B cell (primary cell): Measurements from ENCODE around the gene ZPBP2. TPM values are rescaled to one million over a fixed set of nuclear protein-coding genes. Genes with fewer than 3 reads are reported as not detected.
A peak's percentile ranks its signal among the peaks of the same experiment; 100 is the strongest.
"Not testable (repeated sequence)": the region's sequence is repeated elsewhere in the genome, so short reads cannot be mapped to it uniquely, and the experiment has no call there.

ENCODE experiments used
- ATAC-seq: fragments of 200-7000 bp; cut with Tn5 transposase; one replicate; pipeline ENCODE4 v1.10.0; 2021; ENCODE audit warnings: low read depth, mild to moderate bottlenecking, moderate number of reproducible peaks, moderate library complexity
- CTCF ChIA-PET: fragments of 350-600 bp; sonication (Branson Sonifier 250); formaldehyde crosslinking; loops from one replicate; lab custom pipeline; 2021; ENCODE audit warnings: antibody characterized with exemption, inconsistent platforms; lab: Charles Lee
- POLR2A ChIA-PET: fragments of 350-600 bp; sonication (Branson Sonifier 250); formaldehyde crosslinking; loops from one replicate; lab custom pipeline; 2021; ENCODE audit warnings: antibody characterized with exemption; lab: Charles Lee
- DNase-seq: peaks from one replicate; pipeline ENCODE4 v3.0.0; 2013
- H2AFZ ChIP-seq: 2 replicates; pipeline ENCODE4 v1.6.1; 2012; ENCODE audit warnings: mild to moderate bottlenecking, low read depth, low read length; ENCODE audit not compliant: insufficient read depth, poor library complexity, severe bottlenecking
- H3K27ac ChIP-seq, 2 donors: 1 replicate in 1 of 2; 2 replicates in 1 of 2; pipeline ENCODE4 v1.5.1; 2012 to 2013; ENCODE audit warnings: low read length in 2 of 2, mild to moderate bottlenecking in 2 of 2, moderate library complexity in 1 of 2
- H3K27me3 ChIP-seq, 4 experiments: fragments of 200-600 bp in 1 of 4; sonication (generic) in 1 of 4; replicated peaks in 1 of 4; 1 replicate in 2 of 4; 2 replicates in 2 of 4; pipeline versions ENCODE4 v1.6.1 to v1.7.0; 2013 to 2016; ENCODE audit warnings: low read length in 3 of 4, mild to moderate bottlenecking in 2 of 4, mixed read lengths in 1 of 4, moderate library complexity in 1 of 4; ENCODE audit not compliant: insufficient read depth in 4 of 4, control insufficient read depth in 3 of 4; ENCODE audit errors: control extremely low read depth in 1 of 4
- H3K36me3 ChIP-seq, 2 experiments: replicated peaks in 1 of 2; 1 replicate in 1 of 2; 2 replicates in 1 of 2; pipeline versions ENCODE4 v1.6.1 to v1.7.1; 2013; ENCODE audit warnings: low read length in 1 of 2; ENCODE audit not compliant: insufficient read depth in 2 of 2, control insufficient read depth in 1 of 2; ENCODE audit errors: control extremely low read depth in 1 of 2, extremely low read depth in 1 of 2
- H3K4me1 ChIP-seq, 2 donors: fragments of 200-600 bp in 1 of 2; sonication (generic) in 1 of 2; 1 replicate in 1 of 2; 2 replicates in 1 of 2; pipeline versions ENCODE4 v1.5.1 to v1.6.1; 2013 to 2017; ENCODE audit warnings: low read length in 2 of 2; ENCODE audit not compliant: control insufficient read depth in 2 of 2, insufficient read depth in 2 of 2
- H3K4me2 ChIP-seq: replicated peaks from 2 replicates; pipeline ENCODE3; 2012; ENCODE audit warnings: mild to moderate bottlenecking, low read depth, low read length; ENCODE audit not compliant: poor library complexity, severe bottlenecking
- H3K4me3 ChIP-seq, 5 experiments: fragments of 200-600 bp in 1 of 5; sonication (generic) in 1 of 5; 1 replicate in 3 of 5; 2 replicates in 2 of 5; pipeline versions ENCODE4 v1.5.1 to v1.7.0; 2011 to 2016; ENCODE audit warnings: low read length in 4 of 5, mild to moderate bottlenecking in 4 of 5, low read depth in 2 of 5, control low read depth in 1 of 5, moderate library complexity in 1 of 5; ENCODE audit not compliant: insufficient read depth in 1 of 5; ENCODE audit errors: control extremely low read depth in 1 of 5, extremely low read depth in 1 of 5
- H3K79me2 ChIP-seq: fragments of 200-600 bp; sonication (generic); one replicate; pipeline ENCODE4 v1.6.0; 2016; ENCODE audit warnings: low read length; ENCODE audit not compliant: control insufficient read depth, insufficient read depth
- H3K9ac ChIP-seq: fragments of 200-600 bp; sonication (generic); 2 replicates; pipeline ENCODE4 v1.6.1; 2017; ENCODE audit warnings: mild to moderate bottlenecking, low read length, moderate library complexity
- H3K9me3 ChIP-seq, 3 donors: one replicate each; pipeline versions ENCODE4 v1.6.1 to v1.7.1; 2013; ENCODE audit warnings: low read length in 2 of 3; ENCODE audit not compliant: control insufficient read depth in 2 of 3, insufficient read depth in 1 of 3; ENCODE audit errors: control extremely low read depth in 1 of 3
- H4K20me1 ChIP-seq: 2 replicates; pipeline ENCODE4 v1.6.0; 2012; ENCODE audit warnings: mild to moderate bottlenecking, low read length; ENCODE audit not compliant: insufficient read depth, control insufficient read depth, poor library complexity, severe bottlenecking
- H3K27ac Mint-ChIP-seq: one replicate; pipeline ENCODE4 v1.8.0; 2021; ENCODE audit warnings: mixed read lengths
- H3K27me3 Mint-ChIP-seq: one replicate; pipeline ENCODE4 v1.8.0; 2021; ENCODE audit warnings: mixed read lengths
- H3K4me1 Mint-ChIP-seq: one replicate; pipeline ENCODE4 v1.8.0; 2021; ENCODE audit warnings: mixed read lengths
- H3K4me3 Mint-ChIP-seq: one replicate; pipeline ENCODE4 v1.8.0; 2021; ENCODE audit warnings: mixed read lengths
- H3K9me3 Mint-ChIP-seq: one replicate; pipeline ENCODE4 v1.8.0; 2022; ENCODE audit warnings: mixed read lengths; ENCODE audit not compliant: insufficient read depth
- CTCF ChIP-seq: fragments of 200-600 bp; IDR thresholded peaks from one replicate; pipeline ENCODE4 v1.8.0; 2022; ENCODE audit warnings: antibody characterized with exemption, mild to moderate bottlenecking
- EZH2 ChIP-seq: IDR thresholded peaks from 2 replicates; pipeline ENCODE4 v1.6.1; 2012; ENCODE audit warnings: borderline replicate concordance, low read depth, mild to moderate bottlenecking, moderate library complexity, low read length; ENCODE audit not compliant: insufficient read depth, poor library complexity, severe bottlenecking
- WGBS: methylation state at CpG from one replicate; pipeline ENCODE4 v1.1.5; 2013; ENCODE audit warnings: missing lambda C conversion rate; ENCODE audit not compliant: insufficient coverage; 5-methylcytosine and 5-hydroxymethylcytosine counted together
- intact Hi-C: fragments of 100-400 bp; cut with micrococcal nuclease; formaldehyde crosslinking; loops from one replicate; pipeline ENCODE4 v1.10.0; 2022
- polyA plus RNA-seq: library from polyadenylated mRNA; depleted of rRNA; stranded (reverse); fragments of >200 nt; gene quantifications from 2 replicates; pipeline ENCODE4 v1.2.3, GENCODE V29; 2012
- total RNA-seq, 2 donors: library from RNA; stranded (reverse); fragments of 120-200 nt in 1 of 2; gene quantifications; 1 replicate in 1 of 2; 2 replicates in 1 of 2; pipeline versions ENCODE4 v1.2.3 to v1.2.4, GENCODE V29; 2013 to 2022

The ZPBP2 gene
- total and polyA plus RNA-seq, 2 donors (not counting 1 experiment from before 2014, with no cell fraction given): 1.6 to 1.7 TPM

- Mint-ChIP-seq H3K4me1 (peaks cover 53% of the 10 kb centered on the region), H3K27me3 (no peaks in the 10 kb centered on the region), H3K4me3 (no peak overlapping the region), H3K27ac (peak overlapping the region; percentile 42), H3K9me3 (no peaks in the 10 kb centered on the region)
- Histone ChIP-seq H3K79me2 (peaks cover 23% of the 10 kb centered on the region), H3K9ac (no peak overlapping the region), H3K9me3 (peaks cover 0 to 17% (median 5%) of the 10 kb centered on the region in 3 donors), H3K4me2 (no peak overlapping the region), H3K27ac (peak overlapping the region in 1 of 2 donors; percentile 67), H3K4me3 (no peak overlapping the region), H3K4me1 (peaks cover 41 to 54% of the 10 kb centered on the region in 2 donors), H4K20me1 (no peaks in the 10 kb centered on the region), H3K36me3 (no peaks in the 10 kb centered on the region), H2AFZ (no peak overlapping the region), H3K27me3 (no peaks in the 10 kb centered on the region)
- ChIA-PET POLR2A (no interaction called here), CTCF (interaction anchor here (0.8 to 4.7 kb wide), 17 partner anchors 12 to 251 kb away, joined by 3 to 73 read pairs (median 7); partner anchors contain the start of gene PSMD3)
- ATAC-seq (no peak), DNase-seq (no peak)
- no CpG with 5 or more reads among the region's 2 CpGs for WGBS
- TF ChIP-seq EZH2: no peak
- TF ChIP-seq CTCF: no peak
- intact Hi-C loops: loop anchor here (1.0 to 2.0 kb wide), 4 partner anchors 55 to 156 kb away; partner anchors contain the start of genes LRRC3C, ORMDL3 and PSMD3
These were observed 3.8 kb downstream of the ZPBP2 start for GRCh38 chr17:39871801-39872200.

- Histone ChIP-seq H3K9ac (no peak overlapping the region), H3K9me3 (peaks cover 0 to 11% (median 5%) of the 10 kb centered on the region in 3 donors), H3K27ac (peak overlapping the region in 1 of 2 donors; percentile 36), H4K20me1 (no peaks in the 10 kb centered on the region), H3K4me3 (peak overlapping the region in 2 of 5 experiments; percentile 2 to 6), H3K27me3 (no peaks in the 10 kb centered on the region), H2AFZ (no peak overlapping the region), H3K4me1 (peaks cover 31 to 45% of the 10 kb centered on the region in 2 donors), H3K36me3 (no peaks in the 10 kb centered on the region), H3K79me2 (peaks cover 17% of the 10 kb centered on the region), H3K4me2 (peak overlapping the region; percentile 56)
- DNase-seq: peak; percentile 56
- ChIA-PET CTCF (interaction anchor here (0.6 to 4.7 kb wide), 35 partner anchors 8 to 660 kb away, joined by 3 to 73 read pairs (median 4); partner anchors contain the start of genes MIEN1 and PSMD3), POLR2A (interaction anchor here (1.0 to 1.5 kb wide), 2 partner anchors 108 to 117 kb away, joined by 3 read pairs; partner anchors contain the start of gene PSMD3)
- WGBS: no CpG with 5 or more reads among the region's 2 CpGs
- TF ChIP-seq CTCF (peak; percentile 82), EZH2 (no peak)
- intact Hi-C loops: loop anchor here (1.0 to 2.0 kb wide), 4 partner anchors 54 to 155 kb away; partner anchors contain the start of genes LRRC3C, ORMDL3 and PSMD3
- H3K27ac Mint-ChIP-seq: peak overlapping the region; percentile 50
- H3K4me3 Mint-ChIP-seq: peak overlapping the region; percentile 67
- H3K4me1 Mint-ChIP-seq: peaks cover 44% of the 10 kb centered on the region
- peak; percentile 31 for ATAC-seq
- H3K27me3 Mint-ChIP-seq: no peaks in the 10 kb centered on the region
- no peaks in the 10 kb centered on the region for H3K9me3 Mint-ChIP-seq
These were observed 4.7 kb downstream of the ZPBP2 start for GRCh38 chr17:39872751-39873150.

GRCh38 chr17:39886102-39886501 lies 18.1 kb downstream of the ZPBP2 start:
- ATAC-seq, H3K27ac ChIP-seq, H3K4me3 ChIP-seq, H3K27ac Mint-ChIP-seq, H4K20me1 ChIP-seq, H3K4me3 Mint-ChIP-seq, H3K4me2 ChIP-seq, H2AFZ ChIP-seq, H3K4me1 Mint-ChIP-seq, H3K9me3 Mint-ChIP-seq, H3K79me2 ChIP-seq, H3K27me3 ChIP-seq, H3K4me1 ChIP-seq, H3K9me3 ChIP-seq, H3K36me3 ChIP-seq, H3K27me3 Mint-ChIP-seq, POLR2A ChIA-PET, DNase-seq, H3K9ac ChIP-seq, intact Hi-C loops: not testable (repeated sequence)
- no CpG with 5 or more reads among the region's 5 CpGs for WGBS
- CTCF ChIA-PET: interaction anchor here (1.4 kb wide), 1 partner anchor 14 kb away, joined by 3 read pairs; no protein-coding TSS in a partner anchor
